SHP77 treated with DMSO at 0.1 percent for 48 hours (cell line): ENCODE data around the gene TMCO4.
"Not testable (repeated sequence)": the region's sequence is repeated elsewhere in the genome, so short reads cannot be mapped to it uniquely, and the experiment has no call there.

ENCODE experiments used
- DNase-seq: peaks from one replicate; lab custom pipeline; 2025; lab: John Stamatoyannopoulos, UW

TMCO4 gene

GRCh38 chr1:19655718-19656080 is 144.0 kb downstream of the TMCO4 start:
- DNase-seq = no peak

- peak; percentile 15 for DNase-seq
Measured at GRCh38 chr1:19654886-19655717, 144.6 kb downstream of the TMCO4 start.

- DNase-seq = no peak
Measured at GRCh38 chr1:19654386-19654785, 145.3 kb downstream of the TMCO4 start.

- DNase-seq = peak; percentile 8
Measured at GRCh38 chr1:19651141-19651737, 148.5 kb downstream of the TMCO4 start.

GRCh38 chr1:19650416-19651140 is 149.1 kb downstream of the TMCO4 start:
- no peak for DNase-seq

- DNase-seq = no peak
Measured at GRCh38 chr1:19648689-19649088, 151.0 kb downstream of the TMCO4 start.

GRCh38 chr1:19648239-19648638 is 151.5 kb downstream of the TMCO4 start:
- no peak for DNase-seq

GRCh38 chr1:19647643-19648042 is 152.1 kb downstream of the TMCO4 start:
- DNase-seq = no peak

GRCh38 chr1:19646377-19647319 is 153.1 kb downstream of the TMCO4 start:
- DNase-seq = no peak

GRCh38 chr1:19645411-19646251 is 154.1 kb downstream of the TMCO4 start:
- no peak for DNase-seq

- no peak for DNase-seq
Measured at GRCh38 chr1:19644681-19645410, 154.9 kb downstream of the TMCO4 start.

- DNase-seq = no peak
Measured at GRCh38 chr1:19644395-19644680, 155.4 kb downstream of the TMCO4 start.

- DNase-seq = no peak
Measured at GRCh38 chr1:19643602-19644394, 155.9 kb downstream of the TMCO4 start, which contains the start of gene NBL1. Gene NBL1, plus strand, starts transcription at chr1:19644311. Its CDS starts 10,720 bp downstream, at chr1:19655031.

- no peak for DNase-seq
Measured at GRCh38 chr1:19643121-19643520, 156.6 kb downstream of the TMCO4 start.

- no peak for DNase-seq
Measured at GRCh38 chr1:19640363-19641316, 159.1 kb downstream of the TMCO4 start.

- DNase-seq = no peak
Measured at GRCh38 chr1:19639999-19640362, 159.7 kb downstream of the TMCO4 start.

GRCh38 chr1:19639228-19639627 is 160.5 kb downstream of the TMCO4 start:
- DNase-seq = not testable (repeated sequence)

GRCh38 chr1:19637606-19638005 is 162.1 kb downstream of the TMCO4 start:
- no peak for DNase-seq
